Small intestine (tissue), 7 donors: Measurements from ENCODE around the gene PHC2. TPM values are rescaled to one million over a fixed set of nuclear protein-coding genes. Genes with fewer than 3 reads are reported as not detected.

Experiments
- DNase-seq, 2 donors: peaks; one replicate each; pipeline versions ENCODE4 v3.0.0 to v3.0.0-alpha.2; 2013
- FAIRE-seq: peaks from 2 replicates; lab custom pipeline; 2012; peaks lifted over from hg19 to GRCh38; lab: Jason Lieb, UNC
- H3K27ac ChIP-seq, 3 donors: one replicate each; pipeline ENCODE4 v1.5.1; 2013; ENCODE audit warnings: low read length in 2 of 3, mild to moderate bottlenecking in 2 of 3, control low read depth in 1 of 3, inconsistent platforms in 1 of 3, low read depth in 1 of 3, moderate library complexity in 1 of 3
- H3K27me3 ChIP-seq, 3 donors: one replicate each; pipeline ENCODE4 v1.6.1; 2013; ENCODE audit warnings: low read length in 3 of 3, inconsistent platforms in 1 of 3; ENCODE audit not compliant: control insufficient read depth in 3 of 3, insufficient read depth in 3 of 3
- H3K36me3 ChIP-seq, 3 donors: one replicate each; pipeline ENCODE4 v1.6.1; 2013; ENCODE audit warnings: low read length in 3 of 3, inconsistent platforms in 1 of 3, low read depth in 1 of 3, mild to moderate bottlenecking in 1 of 3, moderate library complexity in 1 of 3; ENCODE audit not compliant: control insufficient read depth in 3 of 3, insufficient read depth in 2 of 3
- H3K4me1 ChIP-seq, 3 donors: one replicate each; pipeline ENCODE4 v1.6.1; 2013; ENCODE audit warnings: low read length in 2 of 3, inconsistent platforms in 1 of 3, low read depth in 1 of 3, mild to moderate bottlenecking in 1 of 3, moderate library complexity in 1 of 3; ENCODE audit not compliant: control insufficient read depth in 3 of 3, insufficient read depth in 2 of 3
- H3K4me3 ChIP-seq, 3 donors: one replicate each; pipeline ENCODE4 v1.5.1; 2013; ENCODE audit warnings: low read length in 3 of 3, control low read depth in 1 of 3, inconsistent platforms in 1 of 3, low read depth in 1 of 3, mild to moderate bottlenecking in 1 of 3, moderate library complexity in 1 of 3
- H3K9me3 ChIP-seq, 2 donors: one replicate each; pipeline ENCODE4 v1.6.1; 2013; ENCODE audit warnings: low read depth in 1 of 2, low read length in 1 of 2; ENCODE audit not compliant: control insufficient read depth in 2 of 2, insufficient read depth in 1 of 2
- WGBS, 3 donors: extraction: QIAGEN DNeasy Blood & Tissue Kit; methylation state at CpG; one replicate each; pipeline ENCODE4 v1.1.7; 2013; 5-methylcytosine and 5-hydroxymethylcytosine counted together
- polyA plus RNA-seq, 4 donors: library from polyadenylated mRNA; stranded (reverse) in 3 of 4; unstranded in 1 of 4; fragments of 200-250 nt in 3 of 4; fragments of 120-200 nt in 1 of 4; gene quantifications; one replicate each; pipeline versions ENCODE4 v1.2.1 to v1.2.3, GENCODE V29; 2013
- donor health status: healthy with polysubstance abuse.
- donor health status: control.
- donor health status: control.
- donor health status: Bipolar disorder and iron deficiency.
- donor health status: healthy.

The PHC2 gene
- polyA plus RNA-seq, 4 donors: 41.2 to 110 (median 47.8) TPM

DNA sequence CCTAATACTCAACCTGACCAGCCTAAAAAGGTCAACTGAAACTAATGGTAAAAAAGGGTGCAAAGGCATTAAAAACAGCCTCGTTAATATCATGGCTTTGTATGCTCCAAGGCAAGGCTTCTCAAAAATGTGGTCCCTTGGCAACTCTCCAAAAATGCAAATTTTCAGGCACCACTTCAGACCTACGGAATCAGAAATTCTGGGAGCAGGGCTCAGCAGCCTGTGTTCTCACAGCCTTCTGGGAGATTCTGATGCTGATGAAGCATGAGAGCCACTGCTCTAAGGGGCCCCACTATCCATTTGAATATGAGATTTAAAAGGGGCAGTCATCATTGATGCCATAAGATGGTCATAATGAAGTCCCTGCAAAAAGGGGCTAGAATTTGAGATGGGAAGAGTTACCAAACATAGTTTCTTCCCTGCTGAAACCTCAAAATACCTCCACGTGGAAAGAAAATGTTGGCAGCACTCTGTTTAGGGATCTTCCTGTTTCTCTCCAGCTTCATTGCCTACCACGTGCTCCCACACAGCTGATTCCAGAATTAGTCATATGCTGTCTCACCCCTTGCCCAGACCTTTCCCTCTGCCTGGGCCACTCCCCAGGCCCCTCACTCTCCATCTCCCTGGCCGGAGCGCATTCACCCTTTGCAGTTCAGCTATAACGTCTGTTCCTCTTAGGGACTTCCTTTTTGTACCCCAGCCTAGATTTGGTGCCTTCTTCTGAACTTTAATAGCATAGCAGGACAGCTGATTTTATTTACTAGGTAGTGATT is 46.7 kb downstream of the PHC2 start:
- no peaks in the 10 kb centered on the region for H3K9me3 ChIP-seq
- H3K27ac ChIP-seq: no peak overlapping the region
- no peaks in the 10 kb centered on the region for H3K36me3 ChIP-seq
- 57 to 74% (median 74%) methylated on average over 7 of the region's 7 CpGs for WGBS, 3 donors
- FAIRE-seq (no peak), DNase-seq (no peak)
- H3K4me1 ChIP-seq: peaks cover 0 to 48% (median 7%) of the 10 kb centered on the region in 3 donors
- no peaks in the 10 kb centered on the region for H3K27me3 ChIP-seq
- H3K4me3 ChIP-seq: no peak overlapping the region

DNA sequence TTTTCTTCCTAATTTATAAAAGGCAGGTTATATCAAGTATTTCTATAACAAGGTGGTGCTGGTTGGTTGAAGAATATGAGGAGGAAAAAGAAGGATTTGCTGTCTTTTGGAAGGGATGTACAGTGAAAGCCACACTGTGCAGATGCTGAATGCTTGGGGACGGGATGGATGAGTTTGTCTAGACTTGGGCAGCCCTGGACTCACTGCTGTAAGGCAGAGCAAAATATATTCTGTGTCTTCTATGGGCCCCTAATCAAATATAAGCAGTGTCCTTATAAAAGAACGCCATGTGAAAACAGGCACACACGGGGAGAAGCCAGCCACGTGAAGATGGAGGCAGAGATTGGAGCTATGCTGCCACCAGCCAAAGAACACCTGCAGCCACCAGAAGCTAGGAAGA is 47.4 kb downstream of the PHC2 start:
- Histone ChIP-seq H3K4me1 (peaks cover 0 to 46% (median 7%) of the 10 kb centered on the region in 3 donors), H3K27me3 (no peaks in the 10 kb centered on the region), H3K4me3 (no peak overlapping the region), H3K36me3 (no peaks in the 10 kb centered on the region), H3K27ac (no peak overlapping the region), H3K9me3 (no peaks in the 10 kb centered on the region)
- no peak for DNase-seq
- 71 to 85% (median 78%) methylated on average over 4 of the region's 4 CpGs for whole genome bisulfite sequencing, 3 donors
- no peak for FAIRE-seq

DNA sequence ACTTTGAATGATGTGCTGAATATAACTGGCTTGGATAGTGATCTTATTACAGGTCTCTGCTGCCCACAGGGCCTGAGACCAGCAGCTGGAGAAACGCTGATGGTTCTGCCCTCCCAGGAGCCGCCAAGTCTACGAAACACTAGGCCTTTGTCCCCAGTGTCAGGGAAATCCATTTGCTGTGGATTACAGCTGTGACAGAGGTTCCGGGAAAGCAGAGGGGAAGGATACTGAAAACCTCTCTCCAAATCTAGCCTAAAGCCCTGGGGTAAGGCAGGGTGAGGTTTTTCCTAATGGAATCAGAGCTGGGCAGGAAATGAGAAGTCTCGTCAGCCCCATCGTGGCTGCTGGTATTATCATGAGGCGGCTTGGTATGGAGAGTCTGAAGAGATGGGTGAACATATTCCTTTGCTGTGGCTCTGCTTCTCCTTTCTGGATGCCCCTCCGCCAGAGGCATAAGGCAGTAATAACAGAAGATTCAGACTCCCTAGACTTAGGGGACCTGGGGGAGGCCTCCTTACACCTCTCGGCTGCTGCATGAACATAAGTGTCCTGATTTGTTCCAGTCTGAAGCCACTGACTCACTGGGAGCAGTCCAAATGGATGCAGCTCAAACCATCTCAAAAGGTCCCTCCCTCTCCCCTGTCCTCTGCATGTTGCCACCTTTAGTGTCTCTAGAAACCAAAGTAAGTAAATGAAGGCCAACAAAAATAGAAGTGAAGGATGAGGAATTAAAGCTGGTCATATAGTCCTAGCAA is 48.1 kb downstream of the PHC2 start:
- 75 to 78% (median 77%) methylated on average over 9 of the region's 9 CpGs for WGBS, 3 donors
- H3K9me3 ChIP-seq: no peaks in the 10 kb centered on the region
- H3K4me1 ChIP-seq: peaks cover 0 to 46% (median 5%) of the 10 kb centered on the region in 3 donors
- H3K27me3 ChIP-seq: no peaks in the 10 kb centered on the region
- no peaks in the 10 kb centered on the region for H3K36me3 ChIP-seq
- peak overlapping the region in 2 of 3 donors; percentile 15 to 19 for H3K27ac ChIP-seq
- FAIRE-seq (no peak), DNase-seq (no peak)
- no peak overlapping the region for H3K4me3 ChIP-seq

DNA sequence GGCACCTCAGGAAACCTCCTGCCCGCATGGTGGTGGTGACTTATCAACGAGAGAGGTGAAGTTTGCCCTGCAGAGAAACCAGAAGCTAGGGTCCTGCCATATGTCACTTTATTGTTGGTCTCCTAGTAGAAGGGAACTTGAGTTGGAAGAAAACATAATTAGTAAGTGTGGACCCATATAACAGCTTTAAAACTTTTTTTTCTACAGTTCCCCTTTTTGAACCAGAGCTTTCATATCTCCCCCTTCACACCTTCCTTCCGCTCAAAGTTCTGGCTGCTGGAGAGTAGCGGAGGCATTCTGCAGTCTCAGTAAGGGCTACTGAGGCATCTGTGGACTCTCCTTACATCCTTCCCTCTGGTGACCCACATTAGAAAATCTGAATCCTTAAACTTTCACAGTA is 48.9 kb downstream of the PHC2 start:
- Histone ChIP-seq H3K27me3 (no peaks in the 10 kb centered on the region), H3K4me1 (peaks cover 0 to 43% (median 4%) of the 10 kb centered on the region in 3 donors), H3K27ac (no peak overlapping the region), H3K4me3 (no peak overlapping the region), H3K36me3 (no peaks in the 10 kb centered on the region), H3K9me3 (no peaks in the 10 kb centered on the region)
- DNase-seq: no peak
- FAIRE-seq: no peak
- WGBS, 3 donors: 68 to 87% (median 75%) methylated on average over 4 of the region's 4 CpGs

DNA sequence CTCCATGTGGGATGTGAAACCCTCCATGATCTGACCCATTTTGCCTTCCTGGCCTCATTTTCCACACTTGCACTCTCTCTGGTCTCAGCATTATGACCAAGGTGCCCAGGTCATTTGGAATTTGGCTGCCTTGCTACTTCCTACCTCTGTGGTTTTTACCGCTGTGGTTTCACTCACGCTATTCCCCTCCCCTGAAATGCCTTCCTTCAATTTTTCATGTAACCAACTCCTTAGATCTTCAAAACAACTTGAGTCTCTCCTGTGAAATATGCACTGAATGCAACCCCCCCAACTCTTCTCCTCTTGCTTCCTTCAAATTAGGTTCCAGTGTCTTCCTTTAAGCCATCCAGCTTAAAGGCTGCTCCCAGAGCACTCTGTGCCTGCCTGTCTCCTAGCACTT is 50.1 kb downstream of the PHC2 start:
- Histone ChIP-seq H3K4me1 (peaks cover 0 to 40% (median 4%) of the 10 kb centered on the region in 3 donors), H3K9me3 (no peaks in the 10 kb centered on the region), H3K27ac (no peak overlapping the region), H3K36me3 (no peaks in the 10 kb centered on the region), H3K27me3 (no peaks in the 10 kb centered on the region), H3K4me3 (no peak overlapping the region)
- DNase-seq (no peak), FAIRE-seq (no peak)
- WGBS, 3 donors: 74 to 88% (median 88%) methylated on average over 2 of the region's 2 CpGs

DNA sequence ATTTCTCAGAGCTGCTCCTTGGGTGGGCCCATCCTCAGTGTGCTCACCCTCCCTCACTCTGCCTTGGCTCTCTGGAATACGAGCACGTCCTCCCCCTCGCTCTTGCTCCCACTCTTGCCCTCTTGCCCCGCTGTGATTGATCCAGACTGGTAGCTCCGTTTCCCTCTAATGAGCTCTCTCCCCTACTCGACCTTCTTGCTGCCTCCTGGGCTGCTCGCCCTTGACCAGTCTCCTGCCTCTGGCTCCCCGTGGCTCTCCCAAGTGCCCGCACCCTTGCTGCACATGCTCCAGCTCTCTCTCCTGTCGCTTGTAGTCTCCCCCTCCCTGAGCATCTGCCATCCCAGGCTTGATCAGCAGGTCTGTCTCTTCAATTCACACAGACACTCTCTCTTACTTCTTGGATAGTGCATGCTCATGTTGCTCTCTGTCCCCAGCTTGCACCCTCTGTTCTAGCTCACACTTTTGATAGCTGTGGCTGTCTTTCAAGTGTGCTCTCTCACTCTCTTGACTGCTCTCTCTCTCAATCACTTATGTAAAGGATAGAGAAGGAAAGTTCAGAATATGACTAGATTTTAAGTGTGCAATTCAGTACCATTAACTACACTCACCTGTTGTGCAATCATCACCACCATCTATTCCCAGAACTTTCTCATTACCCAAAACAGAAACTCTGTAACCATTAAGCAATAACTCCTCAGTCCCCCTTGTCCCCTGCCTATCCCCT is 51.1 kb downstream of the PHC2 start:
- Histone ChIP-seq H3K36me3 (no peaks in the 10 kb centered on the region), H3K4me1 (peaks cover 0 to 35% (median 4%) of the 10 kb centered on the region in 3 donors), H3K9me3 (no peaks in the 10 kb centered on the region), H3K4me3 (no peak overlapping the region), H3K27me3 (no peaks in the 10 kb centered on the region), H3K27ac (no peak overlapping the region)
- WGBS, 3 donors: 53 to 71% (median 64%) methylated on average over 10 of the region's 10 CpGs
- DNase-seq (no peak), FAIRE-seq (no peak)

DNA sequence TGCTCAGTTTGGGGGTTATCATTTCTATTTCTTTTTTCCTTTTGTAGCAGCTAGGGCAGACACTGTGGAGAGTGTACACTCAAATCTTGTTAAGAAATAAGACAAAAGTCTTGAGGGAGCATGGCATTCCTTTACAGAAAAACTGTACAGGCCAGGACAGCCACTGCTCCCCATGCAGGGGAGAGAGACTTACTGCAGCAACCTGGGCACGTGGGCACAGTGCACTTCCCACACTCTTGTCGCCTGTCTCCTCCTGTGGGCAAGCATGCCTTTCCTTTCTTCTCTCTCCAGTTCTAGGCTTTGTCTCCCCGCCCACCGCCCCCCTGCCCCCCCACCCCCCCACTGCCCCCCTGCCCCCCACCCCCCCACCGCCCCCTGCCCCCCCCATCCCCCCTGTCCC is 51.9 kb downstream of the PHC2 start:
- peaks cover 0 to 30% (median under 1%) of the 10 kb centered on the region in 3 donors for H3K4me1 ChIP-seq
- FAIRE-seq: no peak

DNA sequence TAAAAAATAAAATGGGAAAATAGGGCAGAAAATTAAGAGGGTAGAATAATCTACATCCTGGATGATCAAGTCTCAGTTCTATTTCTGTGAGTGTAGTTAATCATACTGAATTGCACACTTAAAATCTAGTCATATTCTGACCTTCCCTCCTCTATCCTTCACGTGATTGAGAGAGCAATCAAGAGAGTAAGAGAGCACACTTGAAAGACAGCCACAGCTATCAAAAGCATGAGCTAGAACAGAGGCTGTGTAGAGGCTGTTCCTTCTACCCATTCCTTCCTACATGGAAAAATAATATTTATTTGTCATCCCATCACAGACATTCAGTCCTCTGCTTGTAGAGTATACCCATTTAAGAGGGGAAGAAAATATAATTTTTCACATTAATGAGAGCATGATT is 52.4 kb downstream of the PHC2 start:
- WGBS, 3 donors: 0 to 17% (median 15%) methylated on average over 1 of the region's 1 CpG
- peaks cover 0 to 5% (median 0%) of the 10 kb centered on the region in 3 donors for H3K36me3 ChIP-seq
- FAIRE-seq: no peak

More for the DNA sequence above, 51.9 kb downstream of the PHC2 start:
- no peaks in the 10 kb centered on the region for H3K9me3 ChIP-seq
- peaks cover 0 to 2% (median 0%) of the 10 kb centered on the region in 3 donors for H3K36me3 ChIP-seq
- no peak for DNase-seq
- H3K27me3 ChIP-seq: no peaks in the 10 kb centered on the region
- peak overlapping the region in 1 of 3 donors; percentile 17 for H3K27ac ChIP-seq
- H3K4me3 ChIP-seq: no peak overlapping the region
- 53 to 77% (median 57%) methylated on average over 2 to 4 of the region's 5 CpGs for WGBS, 3 donors

More for the DNA sequence above, 52.4 kb downstream of the PHC2 start:
- no peaks in the 10 kb centered on the region for H3K27me3 ChIP-seq
- H3K27ac ChIP-seq: peak overlapping the region in 1 of 3 donors; percentile 50
- peaks cover 0 to 30% (median 0%) of the 10 kb centered on the region in 3 donors for H3K4me1 ChIP-seq
- H3K4me3 ChIP-seq: no peak overlapping the region
- H3K9me3 ChIP-seq: no peaks in the 10 kb centered on the region
- no peak for DNase-seq
